Mucosa of descending colon (tissue), 3 donors: Measurements from ENCODE around the gene NF1. TPM values are rescaled to one million over a fixed set of nuclear protein-coding genes. Genes with fewer than 3 reads are reported as not detected.

Experiments
- ATAC-seq: fragments of 200-7000 bp; cut with Tn5 transposase; one replicate; pipeline ENCODE4 v1.9.1; 2020; ENCODE audit warnings: mild to moderate bottlenecking, moderate library complexity
- DNase-seq, 3 donors: peaks; one replicate each; pipeline ENCODE4 v3.0.0-alpha.2; 2020
- H3K36me3 ChIP-seq: fragments of 200-600 bp; one replicate; pipeline ENCODE4 v1.8.0; 2021; ENCODE audit warnings: low read depth, mild to moderate bottlenecking
- H3K4me1 ChIP-seq: fragments of 200-600 bp; one replicate; pipeline ENCODE4 v1.8.0; 2021; ENCODE audit warnings: low read depth, mild to moderate bottlenecking
- H3K4me3 ChIP-seq: fragments of 200-600 bp; one replicate; pipeline ENCODE4 v1.8.0; 2021; ENCODE audit warnings: mild to moderate bottlenecking
- H3K9me3 ChIP-seq: fragments of 200-600 bp; one replicate; pipeline ENCODE4 v1.8.0; 2021; ENCODE audit warnings: mild to moderate bottlenecking
- CTCF ChIP-seq: fragments of 200-600 bp; IDR thresholded peaks from one replicate; pipeline ENCODE4 v1.8.0; 2022; ENCODE audit warnings: antibody characterized with exemption, mild to moderate bottlenecking
- intact Hi-C, 2 donors: fragments of 100-400 bp; cut with DNase I in 1 of 2; cut with micrococcal nuclease in 1 of 2; formaldehyde crosslinking; loops; one replicate each; pipeline versions ENCODE4 v1.11.0 to v1.11.1; 2022; cut with DNase I, micrococcal nuclease
- total RNA-seq, 3 donors: library from RNA; stranded (reverse); fragmentation: NEBNext Ultra II Directional in 2 of 3; extraction: Animal tissue kit (Norgen Biotek cat#: 25700) in 2 of 3; gene quantifications; one replicate each; pipeline versions ENCODE4 v1.2.1 to v1.2.4, GENCODE V29; 2021 to 2023
- donor health status: DM: no; HTN: no; CAD: no; lungs with moderate emphysema.
- donor health status: DM: no; HTN: no; CAD: no.
- donor health status: DM: no; HTN: yes; CAD: no.

Gene NF1
- total RNA-seq, 3 donors from 2014 or later = 51.9 to 67.6 (median 52.4) TPM

- ATAC-seq = no peak
- no peak for TF ChIP-seq CTCF
- H3K9me3 ChIP-seq = no peaks in the 10 kb centered on the region
Measured at GRCh38 chr17:31386542-31387075, 291.8 kb downstream of the NF1 start.

GRCh38 chr17:31387438-31387837, 292.7 kb downstream of the NF1 start:
- no peak overlapping the region for H3K4me3 ChIP-seq
- no peaks in the 10 kb centered on the region for H3K9me3 ChIP-seq
- no peak for TF ChIP-seq CTCF
- ATAC-seq (no peak), DNase-seq (no peak)
- intact Hi-C loops = no loop called here
- H3K4me1 ChIP-seq = no peaks in the 10 kb centered on the region
- no peaks in the 10 kb centered on the region for H3K36me3 ChIP-seq

More at GRCh38 chr17:31386542-31387075, 291.8 kb downstream of the NF1 start:
- H3K4me3 ChIP-seq = no peak overlapping the region
- intact Hi-C loops = no loop called here
- no peak for DNase-seq
- H3K36me3 ChIP-seq = no peaks in the 10 kb centered on the region
- H3K4me1 ChIP-seq = no peaks in the 10 kb centered on the region

GRCh38 chr17:31388351-31388750, 293.6 kb downstream of the NF1 start:
- DNase-seq (no peak), ATAC-seq (no peak)
- no peaks in the 10 kb centered on the region for H3K36me3 ChIP-seq
- H3K9me3 ChIP-seq = no peaks in the 10 kb centered on the region
- no peaks in the 10 kb centered on the region for H3K4me1 ChIP-seq
- TF ChIP-seq CTCF = no peak
- intact Hi-C loops = no loop called here
- no peak overlapping the region for H3K4me3 ChIP-seq

- H3K4me3 ChIP-seq = no peak overlapping the region
- ATAC-seq = peak; percentile 31
- TF ChIP-seq CTCF = peak; percentile 27
Measured at GRCh38 chr17:31388770-31389656, 294.2 kb downstream of the NF1 start.

GRCh38 chr17:31389657-31390381, 295.0 kb downstream of the NF1 start:
- DNase-seq (no peak), ATAC-seq (no peak)
- H3K4me1 ChIP-seq = no peaks in the 10 kb centered on the region
- no peaks in the 10 kb centered on the region for H3K9me3 ChIP-seq
- H3K36me3 ChIP-seq = no peaks in the 10 kb centered on the region
- TF ChIP-seq CTCF = no peak
- H3K4me3 ChIP-seq = no peak overlapping the region
- intact Hi-C loops = no loop called here

More at GRCh38 chr17:31388770-31389656, 294.2 kb downstream of the NF1 start:
- DNase-seq = peak in 1 of 3 donors; percentile 16
- Histone ChIP-seq H3K9me3 (no peaks in the 10 kb centered on the region), H3K4me1 (no peaks in the 10 kb centered on the region), H3K36me3 (no peaks in the 10 kb centered on the region)
- intact Hi-C loops = no loop called here
